HG02870 (cell line): Measurements from ENCODE around the gene ATP23.

Source experiments
- ATAC-seq: cut with Tn5 transposase; IDR thresholded peaks from one replicate; pipeline ENCODE4 v1.9.1; 2021; ENCODE audit warnings: mild to moderate bottlenecking, moderate library complexity; ENCODE audit not compliant: unreplicated experiment

Gene ATP23

GRCh38 chr12:57941165-57941894 lies at the start of gene ATP23:
ATP23 (plus strand) TSS chr12:57941567; CDS start chr12:57941702, 135 bp downstream.
- peak; percentile 81 for ATAC-seq

GRCh38 chr12:57892232-57892972 lies 49.0 kb upstream of the ATP23 start:
- ATAC-seq = no peak

GRCh38 chr12:57893431-57894353 lies 47.7 kb upstream of the ATP23 start:
- ATAC-seq = no peak

GRCh38 chr12:57894399-57895292 lies 46.7 kb upstream of the ATP23 start:
- no peak for ATAC-seq

- ATAC-seq = no peak
These were observed 45.8 kb upstream of the ATP23 start for GRCh38 chr12:57895389-57896114.

- ATAC-seq = no peak
These were observed 45.3 kb upstream of the ATP23 start for GRCh38 chr12:57896115-57896433.

- ATAC-seq = no peak
These were observed 44.7 kb upstream of the ATP23 start for GRCh38 chr12:57896434-57897201.

- no peak for ATAC-seq
These were observed 43.9 kb upstream of the ATP23 start for GRCh38 chr12:57897286-57897974.

- ATAC-seq = peak; percentile 23
These were observed 42.9 kb upstream of the ATP23 start for GRCh38 chr12:57898308-57898970.

GRCh38 chr12:57899010-57899662 lies 42.2 kb upstream of the ATP23 start:
- ATAC-seq = peak; percentile 87

- no peak for ATAC-seq
These were observed 38.8 kb upstream of the ATP23 start for GRCh38 chr12:57902478-57902969.

- no peak for ATAC-seq
These were observed 36.9 kb upstream of the ATP23 start for GRCh38 chr12:57904426-57904825.

- ATAC-seq = peak; percentile 95
These were observed 36.2 kb upstream of the ATP23 start for GRCh38 chr12:57904848-57905811.

- no peak for ATAC-seq
These were observed 35.4 kb upstream of the ATP23 start for GRCh38 chr12:57905812-57906475.

- ATAC-seq = no peak
These were observed 34.5 kb upstream of the ATP23 start for GRCh38 chr12:57906821-57907220.
